NCI-H2227 (cell line): ENCODE measurements around the gene MLXIP.
A peak's percentile ranks its signal among the peaks of the same experiment; 100 is the strongest.
"Not testable (repeated sequence)": the region's sequence is repeated elsewhere in the genome, so short reads cannot be mapped to it uniquely, and the experiment has no call there.

Experiments
- DNase-seq: peaks from one replicate; lab custom pipeline; 2025; ENCODE audit not compliant: unreplicated experiment; lab: John Stamatoyannopoulos, UW

The MLXIP gene

DNA sequence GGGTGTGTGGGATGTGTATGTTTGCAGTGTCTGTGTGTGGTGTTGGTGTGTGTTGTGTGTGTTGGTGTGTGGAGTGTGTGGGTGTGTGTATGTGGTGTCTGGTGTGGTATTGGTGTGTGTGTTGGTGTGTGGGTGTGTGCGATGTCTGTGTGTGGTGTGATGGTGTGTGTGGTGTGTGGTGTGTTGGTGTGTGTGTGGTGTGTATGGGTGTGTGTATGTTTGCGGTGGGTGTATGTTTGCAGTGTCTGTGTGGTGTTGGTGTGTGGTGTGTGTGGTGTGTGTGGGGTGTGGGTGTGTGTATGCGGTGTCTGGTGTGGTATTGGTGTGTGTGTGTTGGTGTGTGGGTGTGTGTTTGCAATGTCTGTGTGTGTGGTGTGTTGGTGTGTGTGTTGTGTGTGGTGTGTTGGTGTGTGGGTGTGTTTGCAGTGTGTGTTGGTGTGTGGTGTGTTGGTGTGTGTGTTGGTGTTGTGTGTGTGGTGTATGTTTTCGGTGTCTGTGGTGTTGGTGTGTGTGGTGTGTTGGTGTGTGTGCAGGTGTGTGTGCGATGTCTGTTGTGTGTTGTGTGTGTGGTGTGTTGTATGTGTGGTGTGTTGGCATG, 15.7 kb downstream of the MLXIP start:
- DNase-seq = no peak

DNA sequence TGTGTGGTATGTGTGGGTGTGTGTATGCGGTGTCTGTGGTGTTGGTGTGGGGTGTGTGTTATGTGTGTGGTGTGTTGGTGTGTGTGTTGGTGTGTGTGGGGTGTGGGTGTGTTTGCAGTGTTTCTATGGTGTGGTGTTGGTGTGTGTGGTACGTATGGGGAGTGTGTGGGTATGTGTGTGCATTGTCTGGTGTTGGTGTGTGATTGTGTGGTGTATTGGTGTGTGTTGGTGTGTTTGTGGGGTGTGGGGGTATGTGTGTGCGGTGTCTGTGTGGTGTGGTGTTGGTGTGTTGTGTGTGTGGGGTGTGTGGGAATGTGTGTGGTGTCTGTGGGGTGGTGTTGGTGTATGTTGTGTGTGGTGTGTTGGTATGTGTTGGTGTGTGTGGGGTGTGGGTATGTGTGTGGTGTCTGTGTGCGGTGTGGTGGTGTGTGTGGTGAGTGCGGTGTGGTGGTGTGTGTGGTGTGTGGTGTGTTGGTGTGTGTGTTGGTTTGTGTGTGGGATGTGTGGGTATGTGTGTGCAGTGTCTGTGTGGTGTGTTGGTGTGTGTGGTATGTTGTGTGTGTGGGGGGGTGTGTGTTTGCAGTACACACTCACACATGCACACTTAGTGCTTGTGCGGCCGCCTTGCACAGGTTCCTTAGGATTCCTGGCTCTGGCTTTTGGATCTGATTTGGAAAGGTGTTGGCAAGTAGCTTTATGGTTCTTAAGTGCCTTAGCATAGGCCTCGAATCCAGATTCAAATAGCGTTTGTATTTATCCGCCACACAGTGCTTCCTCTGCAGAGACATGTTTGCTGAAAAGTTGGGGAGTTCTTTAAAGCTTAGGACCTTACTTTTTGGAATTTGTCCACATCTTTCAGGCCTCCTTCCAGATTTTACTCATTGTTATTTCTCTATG, 16.4 kb downstream of the MLXIP start:
- DNase-seq = no peak

DNA sequence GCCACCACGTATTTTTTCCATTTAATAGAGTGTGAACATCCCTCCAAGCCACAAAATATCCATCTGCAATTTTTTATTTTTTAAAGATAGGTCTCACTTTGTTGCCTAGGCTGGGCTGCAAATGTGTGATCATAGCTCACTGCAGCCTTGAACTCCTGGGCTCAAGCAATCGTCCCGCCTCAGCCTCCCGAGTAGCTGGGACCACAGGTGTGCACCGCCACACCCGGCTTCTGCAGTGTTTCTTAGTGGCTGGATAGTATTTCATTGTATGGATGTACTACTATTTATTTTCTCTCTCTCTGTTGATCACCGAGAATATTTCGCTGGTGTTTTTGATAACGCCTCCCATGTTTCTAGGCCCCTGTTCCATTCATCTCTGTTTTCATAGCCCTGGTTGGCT, 17.5 kb downstream of the MLXIP start:
- no peak for DNase-seq

DNA sequence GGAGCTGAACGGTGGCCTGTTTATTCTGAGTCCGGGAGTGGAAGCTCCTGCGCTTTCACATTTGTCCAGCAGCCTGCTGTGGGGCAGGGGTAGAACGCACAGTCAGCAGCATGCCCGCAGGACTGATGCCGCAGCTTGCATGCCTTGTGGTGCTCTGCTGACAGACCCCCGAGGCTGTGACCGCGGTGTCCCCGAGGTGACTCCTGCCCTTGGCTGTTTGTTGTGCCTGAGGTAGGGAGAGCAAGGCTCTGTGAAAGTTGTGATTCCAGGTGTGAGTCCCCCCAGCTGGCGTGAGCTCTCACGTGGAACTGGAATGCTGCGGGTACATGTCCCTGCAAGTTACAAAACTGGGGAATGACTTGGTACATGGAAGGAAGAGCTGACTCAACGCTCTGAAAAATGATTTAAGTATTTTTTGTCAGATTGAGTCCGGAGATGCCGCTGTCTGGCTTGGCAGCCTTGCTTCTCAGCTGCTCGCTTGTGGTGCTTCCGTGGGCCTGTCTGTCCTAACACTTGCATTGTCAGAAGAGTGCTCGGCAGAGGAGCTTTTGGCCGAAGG, 18.1 kb downstream of the MLXIP start:
- no peak for DNase-seq

DNA sequence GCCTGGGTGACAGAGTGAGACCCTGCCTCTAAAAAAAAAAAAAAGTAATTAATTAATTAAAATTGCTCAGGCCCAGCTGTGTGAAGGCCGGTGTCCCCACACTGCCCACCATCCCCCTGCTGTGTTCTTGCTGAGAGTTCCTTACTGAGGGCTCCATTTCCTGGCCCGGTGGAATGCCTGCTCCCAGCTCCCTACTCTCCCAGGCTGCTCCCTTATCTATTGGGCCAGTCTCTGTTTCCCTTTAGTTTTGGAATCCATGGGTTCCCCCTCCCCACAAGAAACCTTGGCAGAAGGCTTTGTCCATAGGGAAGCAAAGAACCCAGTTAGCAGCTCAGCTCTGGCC, 19.0 kb downstream of the MLXIP start:
- DNase-seq = no peak

DNA sequence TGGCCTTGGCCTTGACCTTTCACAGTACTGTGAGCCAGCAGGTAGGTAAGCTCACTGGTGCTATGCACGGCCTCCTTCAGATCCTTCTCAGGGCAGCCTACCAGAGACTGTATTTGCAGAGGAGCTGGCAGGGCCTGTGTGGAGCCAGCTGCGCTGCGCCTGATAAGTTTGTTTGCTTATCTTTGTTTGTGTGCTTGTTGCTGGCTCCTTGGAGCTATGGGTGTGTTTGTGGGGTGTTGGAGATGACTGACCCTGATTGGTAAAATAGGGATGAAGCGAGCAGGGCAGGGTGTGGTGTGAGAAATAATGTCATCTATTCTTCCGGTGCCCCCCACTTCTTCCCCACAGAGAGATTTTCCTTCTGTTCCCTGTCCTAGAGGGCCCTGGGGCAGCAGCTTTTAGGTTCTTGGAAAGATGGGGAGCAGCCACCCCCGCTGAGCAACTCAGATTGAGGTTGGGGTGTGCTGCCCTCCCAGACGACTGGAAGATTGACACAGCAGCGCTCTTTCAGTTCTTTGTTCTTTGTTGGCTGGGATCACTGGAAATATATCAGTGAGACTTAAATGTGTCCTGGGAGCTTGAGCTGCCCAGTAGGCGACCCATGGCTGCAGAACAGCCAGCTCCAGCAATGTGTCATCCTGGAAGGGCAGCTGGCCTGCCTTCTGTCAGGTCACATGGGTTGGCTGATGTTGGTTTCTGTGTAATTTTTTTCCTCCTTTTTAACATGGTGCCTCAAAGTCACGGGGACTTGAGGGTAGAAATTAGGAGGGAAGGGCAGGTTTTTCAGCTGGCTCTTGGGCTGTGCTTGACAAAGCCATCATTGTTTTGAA, 19.6 kb downstream of the MLXIP start:
- DNase-seq = peak; percentile 68

DNA sequence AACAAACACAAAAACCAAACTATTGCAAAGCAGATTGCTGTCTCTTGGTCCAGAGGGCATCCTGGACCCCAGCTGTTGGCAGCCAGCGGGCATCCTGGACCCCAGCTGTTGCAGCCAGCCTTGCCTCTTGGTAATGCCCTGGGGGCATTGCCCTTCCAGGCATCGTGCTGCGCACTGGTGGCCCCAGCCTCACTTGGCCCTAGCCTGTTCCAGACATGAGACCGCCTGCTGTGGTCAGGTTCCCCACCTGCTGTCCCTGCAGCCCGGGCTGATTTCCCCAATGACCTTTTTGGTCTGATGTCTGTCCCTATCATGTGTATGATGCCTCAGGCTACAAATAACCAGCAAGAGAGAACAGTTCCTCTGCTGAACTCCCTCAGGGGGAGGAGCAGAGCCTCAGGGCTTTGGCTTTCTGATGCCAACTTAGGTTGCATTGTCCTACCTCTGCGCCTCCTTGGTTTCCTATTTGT, 20.8 kb downstream of the MLXIP start:
- no peak for DNase-seq

DNA sequence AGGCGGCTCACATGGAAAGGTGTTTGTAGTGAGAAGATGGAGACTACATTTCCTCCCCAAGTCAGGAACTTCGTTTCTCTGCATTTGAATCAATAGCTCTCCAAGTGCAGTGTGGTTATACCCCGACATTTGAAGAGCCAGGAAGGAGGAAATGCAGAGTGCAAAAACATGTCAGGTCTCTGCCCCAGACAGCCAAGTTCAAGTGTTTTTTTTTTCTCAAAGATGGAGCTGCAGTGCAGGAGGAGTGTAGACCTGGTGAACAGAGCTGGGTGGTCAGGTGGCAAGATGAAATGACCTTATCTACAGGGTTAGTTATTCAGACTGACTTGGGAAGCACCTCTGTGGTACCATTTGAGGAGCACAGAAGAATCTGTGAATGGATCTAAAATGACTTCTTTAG, 21.3 kb downstream of the MLXIP start:
- no peak for DNase-seq

DNA sequence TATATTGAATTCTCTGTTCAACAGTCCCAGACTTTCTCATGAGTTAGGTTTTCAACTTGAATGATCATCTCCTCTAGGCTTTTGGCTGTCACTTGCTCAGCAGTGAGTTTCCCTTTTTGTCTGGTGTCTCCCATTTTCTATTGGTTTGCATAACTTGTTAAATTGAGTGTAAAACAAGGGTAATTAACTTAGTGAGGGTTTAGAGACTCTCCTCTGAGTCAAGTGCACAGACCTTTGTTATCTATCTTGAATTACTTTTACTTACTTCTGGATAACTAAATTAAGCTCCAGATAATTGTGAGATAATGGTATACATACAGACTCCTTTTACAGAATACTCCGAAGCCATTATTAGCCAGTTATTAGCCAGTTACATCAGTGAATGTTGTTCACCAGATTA, 22.0 kb downstream of the MLXIP start:
- DNase-seq = no peak

DNA sequence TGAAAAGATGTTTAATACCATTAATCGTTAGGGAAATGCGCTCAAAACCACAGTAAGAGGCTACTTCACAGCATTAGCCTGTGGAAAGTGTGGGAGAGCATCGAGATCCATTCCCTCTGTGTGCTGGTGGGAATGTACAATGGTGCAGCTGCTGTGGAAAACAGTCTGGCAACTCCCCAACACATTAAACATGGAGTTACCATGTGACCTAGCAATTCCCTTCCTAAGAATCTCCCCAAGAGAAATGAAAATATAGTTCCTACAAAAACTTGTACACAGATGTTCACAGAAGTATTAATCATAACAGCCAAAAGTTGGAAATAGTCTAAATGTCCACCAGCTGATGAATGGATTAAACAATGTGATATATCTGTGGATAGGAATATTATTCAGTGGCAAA, 23.8 kb downstream of the MLXIP start:
- DNase-seq = no peak

DNA sequence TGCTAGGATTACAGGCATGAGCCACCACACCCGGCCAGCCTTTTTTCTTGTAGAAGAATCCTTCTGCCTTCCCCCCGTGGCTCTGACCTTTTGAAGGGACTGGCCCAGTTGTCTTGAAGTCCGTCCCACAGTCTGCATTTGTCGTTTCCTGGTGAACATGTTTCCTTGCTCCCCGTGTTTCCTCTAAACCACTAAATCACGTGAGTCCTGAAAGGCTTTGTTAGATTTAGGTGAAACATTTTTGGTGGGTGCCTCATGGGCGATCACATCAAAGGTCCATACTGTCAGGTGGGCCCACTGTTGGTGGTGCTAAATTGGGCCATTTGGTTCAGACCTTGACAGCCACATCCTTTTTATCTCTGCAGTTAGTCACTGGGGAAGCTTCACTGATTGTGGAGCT, 26.3 kb downstream of the MLXIP start:
- no peak for DNase-seq

DNA sequence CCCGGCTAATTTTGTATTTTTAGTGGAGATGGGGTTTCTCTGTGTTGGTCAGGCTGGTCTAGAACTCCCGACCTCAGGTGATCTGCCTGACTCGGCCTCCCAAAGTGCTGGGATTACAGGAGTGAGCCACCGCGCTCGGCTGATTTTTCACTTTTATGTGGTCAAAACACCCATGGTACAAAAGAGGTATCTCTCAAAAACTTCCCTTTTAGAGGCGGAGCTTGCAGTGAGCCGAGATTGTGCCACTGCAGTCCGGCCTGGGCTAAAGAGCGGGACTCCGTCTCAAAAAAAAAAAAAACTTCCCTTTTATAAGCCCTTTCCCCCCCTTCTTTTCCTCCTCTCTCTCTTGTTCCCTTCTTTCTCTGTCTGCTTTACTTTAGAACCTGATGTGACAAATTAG, 26.9 kb downstream of the MLXIP start:
- not testable (repeated sequence) for DNase-seq

DNA sequence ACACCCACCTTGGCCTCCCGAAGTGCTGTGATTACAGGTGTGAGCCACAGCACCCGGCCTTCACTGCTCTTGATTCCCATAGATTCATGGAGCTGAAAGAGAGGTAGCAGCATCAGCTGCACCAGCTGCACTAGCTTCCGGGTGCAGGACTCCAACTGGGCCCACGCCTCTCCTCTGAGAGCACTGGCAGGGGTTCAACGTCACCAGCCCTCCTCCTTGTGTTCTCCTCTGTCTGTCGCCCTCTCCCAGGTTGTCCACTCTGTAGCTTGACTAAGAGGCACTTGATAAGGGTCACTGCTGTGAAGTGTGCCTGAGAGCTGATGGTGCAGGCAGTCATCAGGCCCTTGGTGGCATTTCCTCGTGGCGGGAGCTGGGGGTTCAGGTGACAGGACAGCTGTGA, 28.3 kb downstream of the MLXIP start:
- peak; percentile 52 for DNase-seq

DNA sequence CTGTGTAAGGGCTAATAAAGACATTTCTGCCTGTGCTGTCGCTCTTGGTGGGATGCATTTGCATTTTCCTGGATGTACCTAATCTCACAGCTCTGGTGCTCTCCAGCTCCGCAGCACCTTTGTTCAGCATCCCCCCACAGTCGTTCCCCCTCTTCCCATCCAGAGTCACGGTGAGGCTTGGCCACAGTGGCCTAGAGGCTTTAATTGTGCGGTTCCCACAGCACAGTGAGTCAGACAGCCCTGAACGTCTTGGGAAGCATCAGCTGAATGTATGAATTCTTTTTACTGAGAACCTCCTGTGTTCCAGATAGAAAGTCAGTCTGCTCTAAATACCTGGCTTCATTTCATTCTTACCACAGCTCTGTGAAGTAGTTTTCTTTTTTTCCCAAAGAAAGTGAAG, 28.7 kb downstream of the MLXIP start:
- no peak for DNase-seq

DNA sequence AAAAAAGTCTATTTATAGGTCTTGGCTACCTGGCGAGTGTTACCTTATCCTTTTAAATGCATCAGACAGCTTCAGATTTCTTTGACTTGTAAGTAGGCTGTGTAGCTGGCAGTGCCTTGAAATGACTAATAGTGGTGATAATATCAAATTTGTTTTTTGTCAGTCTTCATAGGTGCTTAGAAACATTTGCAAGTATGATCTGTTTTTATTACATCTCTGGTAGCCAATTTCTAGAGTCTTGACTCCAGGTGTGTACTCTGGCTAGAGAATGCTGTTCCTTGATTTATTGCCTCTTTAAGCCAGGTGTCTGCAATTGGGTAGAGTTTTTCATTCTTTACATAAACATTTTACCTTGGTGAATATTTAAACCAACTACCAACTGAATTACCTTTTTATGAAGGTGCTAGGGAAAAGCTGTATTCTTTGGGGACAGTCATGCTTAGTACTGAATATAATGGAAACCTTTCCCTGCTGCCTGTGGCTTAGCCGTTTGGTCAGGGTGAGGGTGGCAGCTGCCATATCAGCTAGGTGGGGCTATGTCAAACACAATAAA, 32.6 kb downstream of the MLXIP start:
- no peak for DNase-seq

DNA sequence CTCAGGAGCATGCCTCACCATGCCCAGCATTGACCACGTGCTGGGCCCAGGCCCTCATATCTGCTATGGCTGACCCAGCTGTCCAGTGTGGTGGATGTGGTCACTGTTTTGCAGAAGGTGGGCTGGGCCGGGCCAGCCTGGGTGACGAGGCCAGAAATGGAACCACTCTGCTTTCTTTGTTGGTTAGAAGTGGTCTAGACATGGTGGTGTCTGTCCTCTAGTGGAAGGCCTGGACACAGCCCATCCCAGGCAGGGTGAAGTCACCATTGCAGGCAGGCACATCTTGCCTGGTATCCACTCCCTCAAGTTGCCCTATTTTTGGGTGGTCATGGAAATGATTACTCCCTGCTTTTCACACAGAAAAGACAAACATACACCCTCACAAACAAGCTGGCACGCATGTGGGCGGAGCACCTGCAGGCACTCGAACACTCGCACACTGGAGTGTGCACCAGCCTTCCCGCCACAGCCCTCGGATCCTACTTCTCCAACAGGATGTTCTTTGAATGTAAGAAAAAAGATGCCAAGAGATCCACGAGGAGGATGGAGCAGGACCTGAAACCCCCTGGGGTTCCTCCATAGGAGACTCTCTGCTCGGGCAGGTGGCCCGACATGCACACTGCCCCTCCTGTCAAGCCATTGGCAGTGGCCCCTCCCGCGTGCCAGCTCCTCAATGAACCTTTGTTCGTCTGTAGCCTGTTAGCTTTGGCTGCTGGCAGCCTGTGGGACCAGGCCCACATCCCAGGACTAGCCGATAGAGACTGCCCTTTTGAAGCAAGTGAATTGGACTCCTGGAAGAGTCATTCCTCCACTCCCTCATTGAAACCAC, 38.4 kb downstream of the MLXIP start:
- no peak for DNase-seq

DNA sequence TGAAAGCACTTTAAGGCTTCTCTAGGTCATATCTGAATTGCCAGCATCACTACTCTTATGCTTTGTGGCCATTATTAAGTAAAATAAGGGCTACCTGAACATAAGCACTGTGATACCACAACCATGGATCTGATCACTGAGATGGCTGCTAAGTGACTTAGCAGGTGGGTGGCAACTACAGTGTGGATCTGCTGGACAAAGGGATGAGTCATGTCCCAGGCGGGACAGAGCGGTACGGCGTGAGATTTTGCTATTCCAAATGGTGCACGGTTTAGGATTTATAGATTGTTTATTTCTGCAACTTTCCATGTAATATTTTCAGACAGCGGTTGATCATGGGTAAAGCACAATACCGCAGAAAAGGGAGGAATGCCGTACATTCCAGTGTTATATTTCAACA, 39.4 kb downstream of the MLXIP start:
- DNase-seq = no peak

DNA sequence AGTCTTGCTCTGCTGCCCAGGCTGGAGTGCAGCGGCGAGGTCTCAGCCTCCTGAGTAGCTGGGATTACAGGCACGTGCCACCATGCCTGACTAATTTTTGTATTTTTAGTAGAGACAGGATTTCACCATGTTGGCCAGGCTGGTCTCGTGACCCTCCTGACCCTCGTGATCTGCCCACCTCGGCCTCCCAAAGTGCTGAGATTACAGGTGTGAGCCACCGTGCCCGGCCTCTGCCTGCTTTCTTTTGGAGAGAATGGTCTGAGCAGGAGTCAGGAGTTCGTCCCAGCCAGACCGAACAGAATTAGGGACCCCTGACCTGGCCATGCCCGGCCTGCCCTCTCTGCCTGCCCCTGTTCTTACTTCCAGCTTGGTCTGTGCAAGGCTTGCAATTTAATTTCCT, 42.8 kb downstream of the MLXIP start:
- DNase-seq = not testable (repeated sequence)

DNA sequence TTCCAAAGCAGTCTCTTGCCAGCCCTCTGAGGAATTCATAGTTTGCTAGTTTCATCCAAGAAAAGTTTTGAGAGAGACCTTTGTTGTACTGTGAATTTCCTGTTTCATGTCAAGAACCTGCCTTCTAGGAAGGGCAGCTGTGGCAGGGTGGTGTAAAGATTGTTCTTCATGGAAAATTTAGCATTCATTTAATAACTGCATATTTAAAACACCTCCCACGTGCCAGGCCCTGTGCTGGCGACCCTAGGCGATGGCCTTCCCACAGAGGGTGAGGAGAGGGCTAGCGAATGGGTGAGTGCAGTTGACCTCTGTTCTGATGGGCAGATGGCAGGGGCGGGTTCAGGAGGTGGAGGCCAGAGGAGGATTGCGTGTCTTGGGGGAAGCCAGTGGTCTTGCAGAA, 43.2 kb downstream of the MLXIP start:
- no peak for DNase-seq

DNA sequence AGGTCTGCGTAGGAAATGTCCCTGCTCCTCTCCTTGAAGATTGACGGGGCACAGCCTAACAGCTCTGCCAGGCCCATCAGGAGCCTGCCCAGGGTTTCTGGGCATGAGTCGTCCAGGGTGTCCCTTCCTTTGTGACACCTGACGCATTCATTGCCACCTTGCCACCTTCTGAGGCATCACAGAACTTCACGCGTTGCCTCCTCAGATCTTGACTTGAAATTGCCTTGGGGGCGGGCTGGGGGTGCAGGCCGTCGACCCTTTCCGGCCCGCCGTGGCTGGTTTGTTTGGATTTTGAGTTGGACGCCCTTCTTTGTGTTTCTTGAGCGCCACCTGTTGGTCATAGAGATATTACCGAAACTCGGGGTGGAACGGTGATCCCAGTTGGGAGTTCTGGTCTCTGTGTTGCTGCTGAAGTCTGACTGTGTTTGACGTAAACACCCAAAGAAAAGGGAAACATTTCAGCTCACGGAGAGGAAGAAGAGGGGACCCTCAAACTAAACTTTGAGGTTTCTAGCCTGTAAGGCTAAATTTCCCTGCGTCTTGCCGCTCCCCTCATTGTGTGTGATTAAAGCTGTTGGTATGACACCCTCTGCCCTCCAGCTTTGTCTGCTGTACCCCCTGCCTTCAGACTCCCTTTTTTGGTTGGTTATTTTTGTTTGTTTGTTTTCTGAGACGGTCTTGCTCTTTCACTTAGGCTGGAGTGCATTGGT, 44.6 kb downstream of the MLXIP start:
- peak; percentile 86 for DNase-seq
